ENCODE measurements around the gene NIPBL. TPM values are rescaled to one million over a fixed set of nuclear protein-coding genes. Genes with fewer than 3 reads are reported as not detected.

The NIPBL gene
- total RNA-seq, 2 experiments from 2014 or later, result 55.5 to 58.7 TPM

DNA sequence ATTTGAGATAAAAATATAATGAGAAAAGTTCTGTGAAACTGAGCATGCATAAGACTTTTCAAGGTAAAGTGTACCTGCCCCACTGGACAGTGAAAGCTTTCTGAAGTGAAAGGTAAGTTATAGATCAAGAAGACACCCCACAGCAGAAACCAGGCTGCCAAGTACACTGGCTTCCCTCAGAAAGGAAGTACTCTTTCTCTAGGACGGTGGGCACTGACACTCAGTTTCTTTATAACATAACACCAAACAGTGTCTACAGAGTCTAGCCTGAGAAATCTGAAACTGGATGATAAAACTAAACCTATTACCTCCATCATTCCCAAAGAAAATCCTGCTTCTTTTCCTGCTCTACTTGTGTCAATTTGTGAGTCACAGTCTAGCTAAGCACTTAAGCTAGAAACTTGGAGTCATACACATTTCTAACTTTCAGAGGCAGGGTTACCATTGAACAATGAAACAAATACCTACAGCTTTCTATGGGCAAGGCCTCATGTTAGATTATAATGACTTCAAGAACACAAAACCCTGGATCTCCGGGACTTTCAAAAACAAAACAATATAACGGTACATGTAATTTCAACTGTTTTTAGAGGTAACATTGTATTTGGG lies 235.9 kb downstream of the NIPBL start:
- Mint-ChIP-seq H3K36me3 (ENCODE audit: low read depth) (peaks cover 41% of the 10 kb centered on the region), H3K4me3 (no peak overlapping the region), H3K4me1 (peaks cover 34% of the 10 kb centered on the region), H3K9me3 (peaks cover 5% of the 10 kb centered on the region), H3K27me3 (no peaks in the 10 kb centered on the region), H3K27ac (peak overlapping the region; percentile 67)
- ChIA-PET CTCF (no interaction called here), POLR2A (no interaction called here)
- DNase-seq, result no peak
